ELR (cell line): Measurements from ENCODE around the gene ADAMTS16.
A peak's percentile ranks its signal among the peaks of the same experiment; 100 is the strongest.

Experiments
- DNase-seq: peaks from one replicate; pipeline ENCODE4 v3.0.0-alpha.2; 2015; ENCODE audit warnings: low read depth

Gene ADAMTS16

GRCh38 chr5:5239191-5239590 is 99.1 kb downstream of the ADAMTS16 start:
- no peak for DNase-seq

GRCh38 chr5:5240234-5240633 is 100.1 kb downstream of the ADAMTS16 start:
- no peak for DNase-seq

- no peak for DNase-seq
Measured at GRCh38 chr5:5242056-5242455, 101.9 kb downstream of the ADAMTS16 start.

- no peak for DNase-seq
Measured at GRCh38 chr5:5246736-5247135, 106.6 kb downstream of the ADAMTS16 start.

- no peak for DNase-seq
Measured at GRCh38 chr5:5250758-5251157, 110.6 kb downstream of the ADAMTS16 start.

- no peak for DNase-seq
Measured at GRCh38 chr5:5252106-5252505, 112.0 kb downstream of the ADAMTS16 start.

GRCh38 chr5:5257353-5257752 is 117.2 kb downstream of the ADAMTS16 start:
- no peak for DNase-seq

GRCh38 chr5:5258564-5258963 is 118.4 kb downstream of the ADAMTS16 start:
- no peak for DNase-seq

GRCh38 chr5:5264727-5265126 is 124.6 kb downstream of the ADAMTS16 start:
- no peak for DNase-seq

- DNase-seq = no peak
Measured at GRCh38 chr5:5266297-5266696, 126.2 kb downstream of the ADAMTS16 start.

GRCh38 chr5:5270161-5270560 is 130.0 kb downstream of the ADAMTS16 start:
- no peak for DNase-seq

GRCh38 chr5:5270958-5271785 is 131.0 kb downstream of the ADAMTS16 start:
- DNase-seq = peak; percentile 94

- DNase-seq = peak; percentile 79
Measured at GRCh38 chr5:5271786-5272321, 131.7 kb downstream of the ADAMTS16 start.

- no peak for DNase-seq
Measured at GRCh38 chr5:5273398-5273797, 133.3 kb downstream of the ADAMTS16 start.

GRCh38 chr5:5273976-5274375 is 133.8 kb downstream of the ADAMTS16 start:
- no peak for DNase-seq

- no peak for DNase-seq
Measured at GRCh38 chr5:5275211-5275610, 135.1 kb downstream of the ADAMTS16 start.

- DNase-seq = no peak
Measured at GRCh38 chr5:5276430-5276829, 136.3 kb downstream of the ADAMTS16 start.

GRCh38 chr5:5276951-5277517 is 136.9 kb downstream of the ADAMTS16 start:
- DNase-seq = no peak

- no peak for DNase-seq
Measured at GRCh38 chr5:5278201-5278814, 138.2 kb downstream of the ADAMTS16 start.

- DNase-seq = no peak
Measured at GRCh38 chr5:5278815-5279381, 138.8 kb downstream of the ADAMTS16 start.

GRCh38 chr5:5285906-5286305 is 145.8 kb downstream of the ADAMTS16 start:
- peak; percentile 11 for DNase-seq

GRCh38 chr5:5287419-5287818 is 147.3 kb downstream of the ADAMTS16 start:
- no peak for DNase-seq

- DNase-seq = peak; percentile 92
Measured at GRCh38 chr5:5288201-5288600, 148.1 kb downstream of the ADAMTS16 start.
